WTC11 (cell line): Measurements from ENCODE around the gene SLC26A8. TPM values are rescaled to one million over a fixed set of nuclear protein-coding genes. Genes with fewer than 3 reads are reported as not detected.

ENCODE experiments used
- ATAC-seq: fragments of 200-7000 bp; cut with Tn5 transposase; 2 replicates; pipeline ENCODE4 v1.10.0; 2021; ENCODE audit warnings: mild to moderate bottlenecking, moderate library complexity
- CTCF ChIA-PET: fragments of 300-600 bp; sonication (Branson Sonifier 250); formaldehyde crosslinking; loops from one replicate; lab custom pipeline; 2021; ENCODE audit warnings: antibody characterized with exemption; lab: Charles Lee
- POLR2A ChIA-PET: fragments of 350-600 bp; sonication (Branson Sonifier 250); formaldehyde crosslinking; loops from one replicate; lab custom pipeline; 2021; ENCODE audit warnings: antibody characterized with exemption; lab: Charles Lee
- DNase-seq: peaks from one replicate; pipeline ENCODE4 v3.0.0; 2021; ENCODE audit warnings: low spot score
- H3K27ac Mint-ChIP-seq: 2 replicates; pipeline ENCODE4 v1.8.0; 2021; ENCODE audit warnings: mixed read lengths
- H3K27me3 Mint-ChIP-seq: 2 replicates; pipeline ENCODE4 v1.8.0; 2021; ENCODE audit warnings: low read depth, mild to moderate bottlenecking, moderate library complexity, mixed read lengths
- H3K36me3 Mint-ChIP-seq: 2 replicates; pipeline ENCODE4 v1.8.0; 2021; ENCODE audit warnings: mixed read lengths
- H3K4me1 Mint-ChIP-seq: 2 replicates; pipeline ENCODE4 v1.8.0; 2022; ENCODE audit warnings: mixed read lengths
- H3K4me3 Mint-ChIP-seq: 2 replicates; pipeline ENCODE4 v1.8.0; 2021; ENCODE audit warnings: mild to moderate bottlenecking, moderate library complexity, mixed read lengths
- H3K9me3 Mint-ChIP-seq: 2 replicates; pipeline ENCODE4 v1.8.0; 2021; ENCODE audit warnings: mixed read lengths
- ARID4B ChIP-seq: sonication (generic); formaldehyde crosslinking; IDR thresholded peaks from 2 replicates; pipeline ENCODE4 v1.8.0; 2023; ENCODE audit warnings: missing genetic modification reagents, mild to moderate bottlenecking, borderline replicate concordance
- ESRRA ChIP-seq: sonication (generic); formaldehyde crosslinking; IDR thresholded peaks from 2 replicates; pipeline ENCODE4 v1.8.1; 2022; ENCODE audit warnings: mild to moderate bottlenecking, missing genetic modification reagents, borderline replicate concordance
- FOXK1 ChIP-seq: sonication (generic); formaldehyde crosslinking; IDR thresholded peaks from 2 replicates; pipeline ENCODE4 v1.8.0; 2022; ENCODE audit warnings: mild to moderate bottlenecking, moderate library complexity, missing genetic modification reagents
- GABPB1 ChIP-seq: sonication (generic); formaldehyde crosslinking; IDR thresholded peaks from 2 replicates; pipeline ENCODE4 v1.8.1; 2023; ENCODE audit warnings: mild to moderate bottlenecking, missing genetic modification reagents
- MAX ChIP-seq: sonication (generic); formaldehyde crosslinking; IDR thresholded peaks from 2 replicates; pipeline ENCODE4 v1.8.0; 2022; ENCODE audit warnings: mild to moderate bottlenecking, missing genetic modification reagents
- MLX ChIP-seq: sonication (generic); formaldehyde crosslinking; IDR thresholded peaks from 2 replicates; pipeline ENCODE4 v1.8.1; 2023; ENCODE audit warnings: mild to moderate bottlenecking, missing genetic modification reagents, moderate library complexity
- MXD4 ChIP-seq: fragments of 250-450 bp; sonication (Bioruptor Pico); IDR thresholded peaks from 2 replicates; pipeline ENCODE4 v1.8.0; 2021; ENCODE audit warnings: mild to moderate bottlenecking, moderate library complexity, borderline replicate concordance
- NFYB ChIP-seq: sonication (generic); formaldehyde crosslinking; conservative IDR thresholded peaks from 2 replicates; pipeline ENCODE4 v1.8.0; 2022; ENCODE audit warnings: low read depth, missing genetic modification reagents
- OVOL2 ChIP-seq: fragments of 250-450 bp; sonication (Bioruptor Pico); IDR thresholded peaks from 2 replicates; pipeline ENCODE4 v1.9.0; 2021; ENCODE audit warnings: mild to moderate bottlenecking, borderline replicate concordance
- RELA ChIP-seq: sonication (generic); formaldehyde crosslinking; IDR thresholded peaks from 2 replicates; pipeline ENCODE4 v1.8.1; 2022; ENCODE audit warnings: missing genetic modification reagents, mild to moderate bottlenecking, borderline replicate concordance
- SP1 ChIP-seq: sonication (generic); formaldehyde crosslinking; conservative IDR thresholded peaks from 2 replicates; pipeline ENCODE4 v1.8.1; 2022; ENCODE audit warnings: missing genetic modification reagents
- TEAD1 ChIP-seq: sonication (generic); formaldehyde crosslinking; IDR thresholded peaks from 2 replicates; pipeline ENCODE4 v1.8.0; 2022; ENCODE audit warnings: mild to moderate bottlenecking, missing genetic modification reagents
- ZNF219 ChIP-seq: sonication (generic); formaldehyde crosslinking; IDR thresholded peaks from 2 replicates; pipeline ENCODE4 v1.8.0; 2023; ENCODE audit warnings: missing genetic modification reagents, mild to moderate bottlenecking, borderline replicate concordance
- total RNA-seq: library from RNA; stranded (reverse); gene quantifications from 3 replicates; pipeline ENCODE4 v1.2.3, GENCODE V29; 2021
- TF ChIP-seq, protein P1 (sequence below): sonication (generic); formaldehyde crosslinking; IDR thresholded peaks from 2 replicates; pipeline ENCODE4 v1.8.1; 2023; ENCODE audit warnings: mild to moderate bottlenecking, missing genetic modification reagents
- TF ChIP-seq, protein P2 (sequence below): fragments of 250-450 bp; sonication (Bioruptor Pico); IDR thresholded peaks from 2 replicates; pipeline ENCODE4 v1.9.0; 2021; ENCODE audit warnings: mild to moderate bottlenecking, borderline replicate concordance
- TF ChIP-seq, protein P3 (sequence below): sonication (generic); formaldehyde crosslinking; IDR thresholded peaks from 2 replicates; pipeline ENCODE4 v1.8.1; 2023; ENCODE audit warnings: mild to moderate bottlenecking, moderate library complexity, missing genetic modification reagents

The SLC26A8 gene
- total RNA-seq, 1 experiment from 2014 or later, result 0.50 TPM

DNA sequence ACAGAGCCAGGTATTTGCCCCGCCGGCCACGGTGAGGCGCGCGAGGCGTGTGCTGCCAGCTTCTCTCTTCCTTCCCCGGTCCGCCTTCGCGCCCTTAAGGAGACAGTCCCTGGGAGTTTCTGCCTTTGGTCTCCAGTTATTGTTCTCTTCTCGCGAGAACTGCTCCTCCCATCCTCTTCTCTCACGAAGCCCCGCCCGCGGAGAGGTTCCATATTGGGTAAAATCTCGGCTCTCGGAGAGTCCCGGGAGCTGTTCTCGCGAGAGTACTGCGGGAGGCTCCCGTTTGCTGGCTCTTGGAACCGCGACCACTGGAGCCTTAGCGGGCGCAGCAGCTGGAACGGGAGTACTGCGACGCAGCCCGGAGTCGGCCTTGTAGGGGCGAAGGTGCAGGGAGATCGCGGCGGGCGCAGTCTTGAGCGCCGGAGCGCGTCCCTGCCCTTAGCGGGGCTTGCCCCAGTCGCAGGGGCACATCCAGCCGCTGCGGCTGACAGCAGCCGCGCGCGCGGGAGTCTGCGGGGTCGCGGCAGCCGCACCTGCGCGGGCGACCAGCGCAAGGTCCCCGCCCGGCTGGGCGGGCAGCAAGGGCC is 3.2 kb upstream of the SLC26A8 start, which contains the start of gene MAPK14:
MAPK14 (plus strand) TSS at position 308 of the 587 bp plus-strand sequence. CDS start 350 bp downstream, outside the sequence.
- Mint-ChIP-seq H3K4me1 (peaks cover 52% of the 10 kb centered on the region), H3K27me3 (peaks cover 9% of the 10 kb centered on the region; the same call in 1 of the 2 replicates), H3K9me3 (no peaks in the 10 kb centered on the region)
- POLR2A ChIA-PET, result interaction anchor here (0.5 to 1.2 kb wide), 9 partner anchors 15 to 766 kb away, joined by 3 to 6 read pairs (median 4); no protein-coding TSS in a partner anchor
- peak; percentile 99 for DNase-seq
- TF ChIP-seq FOXK1 (CRISPR knock-in tag) (peak; percentile 58), TEAD1 (CRISPR knock-in tag) (no peak; the same call in 1 of the 2 replicates), RELA (CRISPR knock-in tag) (no peak), OVOL2 (no peak), MXD4 (CRISPR knock-in tag) (no peak), GABPB1 (CRISPR knock-in tag) (peak; percentile 32), ESRRA (CRISPR knock-in tag) (peak; percentile 61; the same call in 1 of the 2 replicates), ARID4B (peak; percentile 59; the same call in 1 of the 2 replicates), ZNF219 (CRISPR knock-in tag) (peak; percentile 24; the same call in 1 of the 2 replicates), NFYB (CRISPR knock-in tag) (peak; percentile 30; the same call in 1 of the 2 replicates), MAX (no peak; the same call in 1 of the 2 replicates), MLX (CRISPR knock-in tag) (no peak), SP1 (CRISPR knock-in tag) (peak; percentile 64)
- TF ChIP-seq, protein P1, sequence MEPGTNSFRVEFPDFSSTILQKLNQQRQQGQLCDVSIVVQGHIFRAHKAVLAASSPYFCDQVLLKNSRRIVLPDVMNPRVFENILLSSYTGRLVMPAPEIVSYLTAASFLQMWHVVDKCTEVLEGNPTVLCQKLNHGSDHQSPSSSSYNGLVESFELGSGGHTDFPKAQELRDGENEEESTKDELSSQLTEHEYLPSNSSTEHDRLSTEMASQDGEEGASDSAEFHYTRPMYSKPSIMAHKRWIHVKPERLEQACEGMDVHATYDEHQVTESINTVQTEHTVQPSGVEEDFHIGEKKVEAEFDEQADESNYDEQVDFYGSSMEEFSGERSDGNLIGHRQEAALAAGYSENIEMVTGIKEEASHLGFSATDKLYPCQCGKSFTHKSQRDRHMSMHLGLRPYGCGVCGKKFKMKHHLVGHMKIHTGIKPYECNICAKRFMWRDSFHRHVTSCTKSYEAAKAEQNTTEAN (CRISPR knock-in tag), result 0 out of 2 replicates have a peak, but pooled peaks have one; percentile 22
- TF ChIP-seq, protein P2, sequence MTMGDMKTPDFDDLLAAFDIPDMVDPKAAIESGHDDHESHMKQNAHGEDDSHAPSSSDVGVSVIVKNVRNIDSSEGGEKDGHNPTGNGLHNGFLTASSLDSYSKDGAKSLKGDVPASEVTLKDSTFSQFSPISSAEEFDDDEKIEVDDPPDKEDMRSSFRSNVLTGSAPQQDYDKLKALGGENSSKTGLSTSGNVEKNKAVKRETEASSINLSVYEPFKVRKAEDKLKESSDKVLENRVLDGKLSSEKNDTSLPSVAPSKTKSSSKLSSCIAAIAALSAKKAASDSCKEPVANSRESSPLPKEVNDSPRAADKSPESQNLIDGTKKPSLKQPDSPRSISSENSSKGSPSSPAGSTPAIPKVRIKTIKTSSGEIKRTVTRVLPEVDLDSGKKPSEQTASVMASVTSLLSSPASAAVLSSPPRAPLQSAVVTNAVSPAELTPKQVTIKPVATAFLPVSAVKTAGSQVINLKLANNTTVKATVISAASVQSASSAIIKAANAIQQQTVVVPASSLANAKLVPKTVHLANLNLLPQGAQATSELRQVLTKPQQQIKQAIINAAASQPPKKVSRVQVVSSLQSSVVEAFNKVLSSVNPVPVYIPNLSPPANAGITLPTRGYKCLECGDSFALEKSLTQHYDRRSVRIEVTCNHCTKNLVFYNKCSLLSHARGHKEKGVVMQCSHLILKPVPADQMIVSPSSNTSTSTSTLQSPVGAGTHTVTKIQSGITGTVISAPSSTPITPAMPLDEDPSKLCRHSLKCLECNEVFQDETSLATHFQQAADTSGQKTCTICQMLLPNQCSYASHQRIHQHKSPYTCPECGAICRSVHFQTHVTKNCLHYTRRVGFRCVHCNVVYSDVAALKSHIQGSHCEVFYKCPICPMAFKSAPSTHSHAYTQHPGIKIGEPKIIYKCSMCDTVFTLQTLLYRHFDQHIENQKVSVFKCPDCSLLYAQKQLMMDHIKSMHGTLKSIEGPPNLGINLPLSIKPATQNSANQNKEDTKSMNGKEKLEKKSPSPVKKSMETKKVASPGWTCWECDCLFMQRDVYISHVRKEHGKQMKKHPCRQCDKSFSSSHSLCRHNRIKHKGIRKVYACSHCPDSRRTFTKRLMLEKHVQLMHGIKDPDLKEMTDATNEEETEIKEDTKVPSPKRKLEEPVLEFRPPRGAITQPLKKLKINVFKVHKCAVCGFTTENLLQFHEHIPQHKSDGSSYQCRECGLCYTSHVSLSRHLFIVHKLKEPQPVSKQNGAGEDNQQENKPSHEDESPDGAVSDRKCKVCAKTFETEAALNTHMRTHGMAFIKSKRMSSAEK (CRISPR knock-in tag), result no peak
- TF ChIP-seq, protein P3, sequence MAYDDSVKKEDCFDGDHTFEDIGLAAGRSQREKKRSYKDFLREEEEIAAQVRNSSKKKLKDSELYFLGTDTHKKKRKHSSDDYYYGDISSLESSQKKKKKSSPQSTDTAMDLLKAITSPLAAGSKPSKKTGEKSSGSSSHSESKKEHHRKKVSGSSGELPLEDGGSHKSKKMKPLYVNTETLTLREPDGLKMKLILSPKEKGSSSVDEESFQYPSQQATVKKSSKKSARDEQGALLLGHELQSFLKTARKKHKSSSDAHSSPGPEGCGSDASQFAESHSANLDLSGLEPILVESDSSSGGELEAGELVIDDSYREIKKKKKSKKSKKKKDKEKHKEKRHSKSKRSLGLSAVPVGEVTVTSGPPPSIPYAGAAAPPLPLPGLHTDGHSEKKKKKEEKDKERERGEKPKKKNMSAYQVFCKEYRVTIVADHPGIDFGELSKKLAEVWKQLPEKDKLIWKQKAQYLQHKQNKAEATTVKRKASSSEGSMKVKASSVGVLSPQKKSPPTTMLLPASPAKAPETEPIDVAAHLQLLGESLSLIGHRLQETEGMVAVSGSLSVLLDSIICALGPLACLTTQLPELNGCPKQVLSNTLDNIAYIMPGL (CRISPR knock-in tag), result peak; percentile 83
- TF ChIP-seq, all 79 proteins: peak for 9
- peak; percentile 88 for ATAC-seq
- peak within 1 kb of the TSS; percentile 38 for H3K27ac Mint-ChIP-seq
- no peaks in the 10 kb centered on the region for H3K36me3 Mint-ChIP-seq
- CTCF ChIA-PET, result interaction anchor here (0.6 to 4.0 kb wide), 24 partner anchors 11 to 505 kb away, joined by 3 to 37 read pairs (median 4); no protein-coding TSS in a partner anchor
- H3K4me3 Mint-ChIP-seq, result peak within 1 kb of the TSS; percentile 98
